Thymus (tissue), 11 donors: Measurements from ENCODE around the gene SFPQ. TPM values are rescaled to one million over a fixed set of nuclear protein-coding genes. Genes with fewer than 3 reads are reported as not detected.

Experiments used
- DNase-seq, 9 donors: peaks; one replicate each; pipeline ENCODE4 v3.0.0-alpha.2; 2013; ENCODE audit warnings: low spot score in 9 of 9, low read depth in 6 of 9, missing footprints in 1 of 9
- H3K27ac ChIP-seq, 2 donors: one replicate each; pipeline ENCODE4 v1.5.1; 2013; ENCODE audit warnings: control low read depth in 1 of 2, low read depth in 1 of 2, low read length in 1 of 2, mild to moderate bottlenecking in 1 of 2, moderate library complexity in 1 of 2
- H3K27me3 ChIP-seq, 2 donors: one replicate each; pipeline ENCODE4 v1.5.1; 2013; ENCODE audit warnings: low read length in 1 of 2; ENCODE audit not compliant: control insufficient read depth in 2 of 2, insufficient read depth in 1 of 2
- H3K36me3 ChIP-seq, 2 donors: one replicate each; pipeline ENCODE4 v1.5.1; 2013; ENCODE audit warnings: low read length in 1 of 2, mild to moderate bottlenecking in 1 of 2, moderate library complexity in 1 of 2; ENCODE audit not compliant: control insufficient read depth in 2 of 2, insufficient read depth in 2 of 2
- H3K4me1 ChIP-seq, 2 donors: one replicate each; pipeline ENCODE4 v1.5.1; 2013; ENCODE audit warnings: low read length in 2 of 2; ENCODE audit not compliant: control insufficient read depth in 2 of 2, insufficient read depth in 2 of 2
- H3K4me3 ChIP-seq, 2 donors: one replicate each; pipeline ENCODE4 v1.5.1; 2013; ENCODE audit warnings: low read length in 2 of 2, control low read depth in 1 of 2, mild to moderate bottlenecking in 1 of 2
- H3K9me3 ChIP-seq, 2 donors: one replicate each; pipeline ENCODE4 v1.5.1; 2013; ENCODE audit warnings: low read length in 1 of 2, mild to moderate bottlenecking in 1 of 2; ENCODE audit not compliant: control insufficient read depth in 2 of 2, insufficient read depth in 1 of 2
- WGBS: extraction: QIAGEN DNeasy Blood & Tissue Kit; methylation state at CpG from one replicate; pipeline ENCODE4 v1.1.7; 2013; 5-methylcytosine and 5-hydroxymethylcytosine counted together
- polyA plus RNA-seq: library from polyadenylated mRNA; stranded (reverse); fragments of 200-250 nt; gene quantifications from one replicate; pipeline ENCODE4 v1.2.3, GENCODE V29; 2013
- total RNA-seq: library from RNA; stranded (reverse); fragments of 120-200 nt; gene quantifications from one replicate; pipeline ENCODE4 v1.2.4, GENCODE V29; 2013
- donor health status: healthy.

Gene SFPQ
- total and polyA plus RNA-seq, 2 donors: 241 to 327 TPM

DNA sequence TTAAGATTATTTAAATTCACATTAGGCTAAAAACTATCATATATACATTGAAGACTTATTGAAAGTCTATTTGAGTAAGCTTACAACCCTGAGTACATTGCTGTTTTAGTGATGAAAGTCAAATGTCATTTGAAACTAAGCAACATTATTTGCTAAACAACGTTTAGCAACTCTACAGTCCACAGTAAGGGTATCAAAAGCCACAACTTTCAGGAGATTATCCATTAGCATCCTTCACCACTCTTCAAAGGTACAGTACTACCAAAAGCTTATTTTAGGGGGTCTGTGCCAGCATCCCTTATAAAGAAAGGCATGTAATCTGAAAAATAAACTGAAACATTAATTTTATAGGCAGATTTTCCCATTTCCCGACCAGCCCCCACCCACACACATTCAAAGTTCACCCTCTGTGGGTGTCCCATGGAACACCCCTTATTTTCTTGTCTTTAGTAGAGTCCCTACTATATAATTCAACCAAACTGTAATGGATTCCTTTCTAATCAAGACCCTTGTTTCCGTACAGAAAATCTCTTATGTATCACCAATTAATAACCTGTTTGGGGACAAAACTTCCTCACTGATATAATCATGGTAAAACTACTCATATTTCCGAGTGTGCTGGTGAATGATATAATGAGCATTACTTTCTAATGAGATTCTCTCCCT is 11.0 kb downstream of the SFPQ start:
- Histone ChIP-seq H3K4me3 (no peak overlapping the region), H3K4me1 (peaks cover 0 to under 1% of the 10 kb centered on the region in 2 donors), H3K27me3 (no peaks in the 10 kb centered on the region), H3K27ac (no peak overlapping the region), H3K9me3 (no peaks in the 10 kb centered on the region), H3K36me3 (peaks cover 50 to 97% of the 10 kb centered on the region in 2 donors)
- WGBS: 91% methylated on average over 4 of the region's 4 CpGs
- DNase-seq: no peak

DNA sequence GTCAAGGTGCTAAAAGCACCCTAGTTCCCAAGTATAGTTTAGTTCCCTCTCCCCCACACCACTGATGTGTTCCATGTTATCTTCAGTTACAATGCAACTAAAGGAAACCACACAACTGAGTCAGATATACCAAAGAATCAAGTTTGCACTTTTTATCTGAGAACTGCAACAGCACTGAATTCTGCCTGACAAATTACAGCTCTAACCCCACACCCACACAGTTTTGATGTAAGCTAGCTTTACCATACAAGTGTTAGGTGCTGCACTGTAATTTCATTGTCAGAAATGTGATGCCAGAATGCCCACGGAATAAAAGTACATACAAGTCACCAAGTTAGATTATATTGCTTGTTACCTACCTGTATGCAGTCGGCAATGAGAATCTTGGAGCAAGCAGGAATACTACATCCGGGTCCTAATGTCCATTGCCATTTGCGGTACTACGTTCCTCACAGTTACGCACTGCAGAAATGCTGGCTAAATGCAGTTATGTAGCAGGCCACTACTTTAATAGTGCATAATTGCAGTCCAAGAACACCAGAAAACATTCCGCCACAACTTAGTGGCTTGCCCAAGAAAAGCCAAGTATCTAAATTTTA is 12.1 kb downstream of the SFPQ start:
- DNase-seq: no peak
- Histone ChIP-seq H3K9me3 (no peaks in the 10 kb centered on the region), H3K36me3 (peaks cover 42 to 97% of the 10 kb centered on the region in 2 donors), H3K4me3 (no peak overlapping the region), H3K4me1 (no peaks in the 10 kb centered on the region), H3K27ac (no peak overlapping the region), H3K27me3 (no peaks in the 10 kb centered on the region)
- WGBS: 98% methylated on average over 7 of the region's 7 CpGs

DNA sequence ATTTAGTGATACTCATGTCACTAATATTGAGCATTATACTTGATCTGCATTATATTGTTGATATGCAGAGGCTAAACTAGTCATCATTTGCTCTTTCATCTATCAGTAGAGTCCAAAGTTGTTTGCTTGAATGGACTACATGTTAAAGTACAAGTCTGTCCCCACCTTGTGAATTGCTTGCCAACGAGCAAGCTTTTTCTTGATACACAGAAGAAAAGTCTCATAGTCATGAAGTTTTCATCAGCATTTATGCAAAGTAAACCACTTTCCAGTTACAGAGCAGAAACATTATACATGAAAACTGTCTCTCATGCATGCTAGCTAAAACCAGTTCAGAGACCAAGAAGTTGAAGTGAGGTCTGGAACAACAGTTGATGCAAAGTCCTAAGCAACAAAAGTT is 13.0 kb downstream of the SFPQ start:
- no peak overlapping the region for H3K4me3 ChIP-seq
- no peak for DNase-seq
- H3K36me3 ChIP-seq: peaks cover 46 to 97% of the 10 kb centered on the region in 2 donors
- WGBS: 95% methylated on average over 1 of the region's 1 CpG
- H3K27me3 ChIP-seq: no peaks in the 10 kb centered on the region
- H3K9me3 ChIP-seq: no peaks in the 10 kb centered on the region
- no peak overlapping the region for H3K27ac ChIP-seq
- no peaks in the 10 kb centered on the region for H3K4me1 ChIP-seq

DNA sequence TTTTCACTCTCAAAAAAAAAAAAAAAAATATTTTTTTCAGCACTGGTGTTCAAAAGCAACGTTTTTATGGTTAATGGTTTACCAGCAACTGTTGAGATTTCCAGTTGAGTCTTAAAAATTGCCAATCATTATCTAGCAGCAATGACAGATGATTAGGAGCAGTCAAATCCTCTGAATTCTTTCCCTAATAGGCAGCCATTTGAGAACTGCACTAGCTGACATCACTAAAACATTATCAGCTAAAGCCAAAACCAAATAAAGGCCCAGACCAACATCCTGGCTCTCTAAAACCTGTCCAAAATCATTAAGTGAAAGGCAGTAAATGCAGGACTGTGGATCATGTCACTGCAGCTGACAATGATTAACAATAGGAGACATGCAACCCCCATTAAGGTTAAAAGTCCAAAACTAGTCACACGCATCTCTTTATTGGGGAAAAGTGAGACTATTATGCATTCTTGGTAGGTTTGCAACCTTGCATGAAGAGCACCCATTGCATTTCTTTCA is 14.0 kb downstream of the SFPQ start:
- Histone ChIP-seq H3K27ac (no peak overlapping the region), H3K27me3 (no peaks in the 10 kb centered on the region), H3K4me3 (no peak overlapping the region), H3K36me3 (peaks cover 38 to 90% of the 10 kb centered on the region in 2 donors), H3K9me3 (no peaks in the 10 kb centered on the region), H3K4me1 (no peaks in the 10 kb centered on the region)
- 78% methylated on average over 2 of the region's 2 CpGs for WGBS
- no peak for DNase-seq

DNA sequence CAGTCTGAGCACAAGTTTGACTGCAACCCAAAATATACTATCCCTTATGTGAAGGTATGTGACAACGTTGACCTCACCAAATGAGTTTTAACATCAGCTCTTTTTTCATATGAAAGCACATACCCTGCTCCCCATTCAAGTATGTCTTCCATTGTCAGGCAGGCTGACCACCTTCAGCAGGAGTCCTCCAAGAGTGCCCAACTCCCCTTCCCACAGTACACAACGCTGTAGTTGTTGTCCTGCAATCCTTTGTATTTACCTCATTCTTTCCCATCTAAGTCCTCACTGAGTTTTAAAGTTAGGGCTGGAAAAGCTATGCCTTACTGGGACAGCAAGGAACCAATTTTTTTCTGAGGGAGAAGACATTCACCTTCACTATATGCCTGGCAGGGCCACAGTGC is 14.7 kb downstream of the SFPQ start:
- H3K4me1 ChIP-seq: no peaks in the 10 kb centered on the region
- no peak overlapping the region for H3K27ac ChIP-seq
- WGBS: 95% methylated on average over 2 of the region's 2 CpGs
- no peaks in the 10 kb centered on the region for H3K9me3 ChIP-seq
- H3K4me3 ChIP-seq: no peak overlapping the region
- DNase-seq: no peak
- no peaks in the 10 kb centered on the region for H3K27me3 ChIP-seq
- peaks cover 38 to 84% of the 10 kb centered on the region in 2 donors for H3K36me3 ChIP-seq

DNA sequence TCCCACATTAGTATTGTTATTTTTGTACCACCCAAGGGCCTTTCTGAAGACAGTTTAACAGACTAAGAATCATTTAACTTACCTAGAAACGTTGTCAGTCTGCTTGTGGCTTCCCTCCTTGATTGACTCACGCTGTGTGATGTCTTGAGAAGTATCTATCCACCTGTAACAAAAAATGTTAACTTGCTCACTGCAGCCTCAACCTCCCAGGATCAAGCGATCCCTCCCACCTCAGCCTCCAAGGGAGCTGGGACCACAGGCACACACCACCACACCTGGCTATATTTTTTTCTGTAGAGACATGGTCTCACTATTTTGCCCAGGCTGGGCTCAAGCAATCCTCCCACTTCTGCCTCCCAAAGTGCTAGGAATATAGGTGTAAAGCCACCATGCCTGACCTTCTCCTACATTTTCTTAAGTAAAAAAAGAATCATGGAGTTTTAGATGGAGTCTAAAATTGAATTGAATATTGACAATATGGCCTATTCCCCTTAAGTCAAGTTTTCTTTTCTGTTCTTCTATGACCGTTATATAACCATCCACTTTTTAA is 15.6 kb downstream of the SFPQ start:
- Histone ChIP-seq H3K27me3 (no peaks in the 10 kb centered on the region), H3K27ac (no peak overlapping the region), H3K4me1 (no peaks in the 10 kb centered on the region), H3K36me3 (peaks cover 38 to 75% of the 10 kb centered on the region in 2 donors), H3K9me3 (no peaks in the 10 kb centered on the region), H3K4me3 (no peak overlapping the region)
- no peak for DNase-seq
- 96% methylated on average over 4 of the region's 4 CpGs for WGBS

DNA sequence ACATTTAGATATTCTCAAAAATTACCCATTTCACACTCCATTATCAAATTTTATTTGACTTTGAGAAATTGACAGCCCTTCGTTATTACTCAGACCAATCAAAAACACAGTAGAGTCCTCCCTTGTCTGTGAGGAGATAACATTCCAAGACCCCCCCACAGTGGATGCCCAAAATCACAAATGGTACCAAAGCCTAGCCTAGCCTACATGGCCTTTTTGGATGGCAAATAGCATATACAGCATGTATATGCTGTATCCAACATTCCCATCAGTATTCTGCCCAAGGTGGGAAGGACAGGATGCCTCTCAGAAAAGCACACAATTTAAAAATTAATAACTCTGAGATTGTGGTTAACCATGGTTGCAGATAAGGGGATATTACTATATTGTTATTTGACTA is 17.3 kb downstream of the SFPQ start:
- Histone ChIP-seq H3K36me3 (peaks cover 32 to 58% of the 10 kb centered on the region in 2 donors), H3K4me1 (no peaks in the 10 kb centered on the region)
- 100% methylated on average over 1 of the region's 1 CpG for WGBS

DNA sequence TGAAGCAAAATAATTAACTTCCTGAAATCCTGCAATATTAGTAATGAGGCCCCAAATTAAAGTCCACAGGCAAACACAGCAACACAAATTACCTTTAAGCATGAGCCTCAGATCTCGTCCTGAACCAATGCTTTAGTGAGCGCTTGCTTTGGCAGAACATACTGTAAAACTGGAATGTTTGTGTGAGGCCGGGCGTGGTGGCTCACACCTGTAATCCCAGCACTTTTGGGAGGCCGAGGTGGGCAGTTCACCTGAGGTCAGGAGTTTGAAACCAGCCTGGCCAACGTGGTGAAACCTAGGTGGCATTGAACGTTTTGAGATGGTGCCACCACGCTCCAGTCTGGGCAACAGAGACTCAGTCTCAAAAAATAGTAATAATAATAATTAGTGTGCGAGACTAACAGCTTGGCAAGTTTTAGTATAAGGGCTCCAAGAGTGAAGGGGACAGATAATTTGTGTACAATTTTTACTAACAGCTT is 17.8 kb downstream of the SFPQ start:
- no peaks in the 10 kb centered on the region for H3K9me3 ChIP-seq
- H3K4me3 ChIP-seq: no peak overlapping the region
- no peaks in the 10 kb centered on the region for H3K4me1 ChIP-seq
- peaks cover 30 to 54% of the 10 kb centered on the region in 2 donors for H3K36me3 ChIP-seq
- WGBS: 89% methylated on average over 9 of the region's 9 CpGs
- no peak for DNase-seq
- no peaks in the 10 kb centered on the region for H3K27me3 ChIP-seq
- H3K27ac ChIP-seq: no peak overlapping the region

More for the DNA sequence above, 17.3 kb downstream of the SFPQ start:
- Histone ChIP-seq H3K4me3 (no peak overlapping the region), H3K9me3 (no peaks in the 10 kb centered on the region), H3K27ac (no peak overlapping the region), H3K27me3 (no peaks in the 10 kb centered on the region)
- DNase-seq: no peak

DNA sequence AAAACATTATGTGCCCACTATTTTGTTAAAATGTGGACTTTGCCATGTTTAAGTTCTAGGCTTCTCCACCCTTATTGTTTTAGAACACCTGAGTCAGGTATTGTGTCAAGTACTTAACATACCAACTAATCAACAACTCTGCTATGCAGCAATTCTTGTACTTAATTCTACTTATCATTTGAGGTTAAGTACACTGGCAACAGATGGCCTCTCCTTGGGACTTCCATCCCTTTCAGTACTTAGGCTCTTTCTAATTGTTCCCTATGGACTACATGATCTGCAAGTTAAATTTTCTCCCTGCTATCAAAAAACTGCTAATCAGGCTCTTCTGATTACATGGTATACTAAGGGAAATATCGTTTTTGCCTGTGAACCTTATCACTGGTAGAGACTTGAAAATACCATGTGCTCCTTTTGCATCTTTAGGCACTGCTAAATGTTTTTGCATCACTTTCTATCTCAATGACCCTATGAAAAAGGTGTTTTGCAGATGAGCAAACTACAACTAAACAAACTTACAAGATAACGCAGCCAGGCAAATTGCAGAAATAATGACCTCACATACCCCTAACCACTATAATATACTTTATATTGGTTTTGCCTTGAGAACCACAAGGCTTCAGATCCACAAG is 18.9 kb downstream of the SFPQ start:
- no peak overlapping the region for H3K27ac ChIP-seq
- no peaks in the 10 kb centered on the region for H3K4me1 ChIP-seq
- H3K27me3 ChIP-seq: no peaks in the 10 kb centered on the region
- no peak for DNase-seq
- H3K36me3 ChIP-seq: peaks cover 21 to 43% of the 10 kb centered on the region in 2 donors
- H3K9me3 ChIP-seq: no peaks in the 10 kb centered on the region
- H3K4me3 ChIP-seq: no peak overlapping the region
- 96% methylated on average over 2 of the region's 2 CpGs for WGBS
